ENCODE results near the gene ZFP36L1. TPM values are rescaled to one million over a fixed set of nuclear protein-coding genes. Genes with fewer than 3 reads are reported as not detected.

Gene ZFP36L1
- total RNA-seq, 1 experiment from 2014 or later, result 426 TPM

GRCh38 chr14:68771631-68772030 is 21.2 kb downstream of the ZFP36L1 start:
- H3K4me3 Mint-ChIP-seq (ENCODE audit: unreplicated experiment), result no peak overlapping the region
- DNase-seq (ENCODE audit: unreplicated experiment), result no peak
- no peak overlapping the region for H3K27ac Mint-ChIP-seq (ENCODE audit: low read depth, unreplicated experiment)
- no peaks in the 10 kb centered on the region for H3K36me3 Mint-ChIP-seq (ENCODE audit: insufficient read depth, unreplicated experiment)
- peaks cover 8% of the 10 kb centered on the region for H3K4me1 Mint-ChIP-seq (ENCODE audit: insufficient read depth, unreplicated experiment)
- POLR2A ChIA-PET, result interaction anchor here (2.0 kb wide), 1 partner anchor 10 kb away, joined by 5 read pairs; no protein-coding TSS in a partner anchor
- CTCF ChIA-PET, result interaction anchor here (0.6 kb wide), 1 partner anchor 36 kb away, joined by 4 read pairs; no protein-coding TSS in a partner anchor
- BruUV-seq (replicated peaks), result no TSS peak
- peaks cover 7% of the 10 kb centered on the region for H3K9me3 Mint-ChIP-seq (ENCODE audit: unreplicated experiment)
- H3K27me3 Mint-ChIP-seq (ENCODE audit: insufficient read depth, unreplicated experiment), result no peaks in the 10 kb centered on the region
- intact Hi-C loops (cut with micrococcal nuclease), result no loop called here
- TF ChIP-seq CTCF (IDR thresholded peaks at IDR 0.05; ENCODE audit: unreplicated experiment), result no peak

GRCh38 chr14:68770553-68771286 is 22.1 kb downstream of the ZFP36L1 start:
- no peaks in the 10 kb centered on the region for H3K27me3 Mint-ChIP-seq (ENCODE audit: insufficient read depth, unreplicated experiment)
- no peaks in the 10 kb centered on the region for H3K36me3 Mint-ChIP-seq (ENCODE audit: insufficient read depth, unreplicated experiment)
- H3K9me3 Mint-ChIP-seq (ENCODE audit: unreplicated experiment), result peaks cover 4% of the 10 kb centered on the region
- H3K27ac Mint-ChIP-seq (ENCODE audit: low read depth, unreplicated experiment), result no peak overlapping the region
- no peak overlapping the region for H3K4me3 Mint-ChIP-seq (ENCODE audit: unreplicated experiment)
- BruUV-seq (replicated peaks), result no TSS peak
- ChIA-PET POLR2A (interaction anchor here (2.0 kb wide), 1 partner anchor 11 kb away, joined by 5 read pairs; no protein-coding TSS in a partner anchor), CTCF (no interaction called here)
- intact Hi-C loops (cut with micrococcal nuclease), result no loop called here
- TF ChIP-seq CTCF (IDR thresholded peaks at IDR 0.05; ENCODE audit: unreplicated experiment), result no peak
- DNase-seq (ENCODE audit: unreplicated experiment), result no peak
- H3K4me1 Mint-ChIP-seq (ENCODE audit: insufficient read depth, unreplicated experiment), result peaks cover 8% of the 10 kb centered on the region

- ChIA-PET CTCF (no interaction called here), POLR2A (no interaction called here)
- Mint-ChIP-seq H3K4me1 (ENCODE audit: insufficient read depth, unreplicated experiment) (peaks cover 8% of the 10 kb centered on the region), H3K27me3 (ENCODE audit: insufficient read depth, unreplicated experiment) (no peaks in the 10 kb centered on the region), H3K9me3 (ENCODE audit: unreplicated experiment) (no peaks in the 10 kb centered on the region), H3K27ac (ENCODE audit: low read depth, unreplicated experiment) (no peak overlapping the region), H3K4me3 (ENCODE audit: unreplicated experiment) (no peak overlapping the region), H3K36me3 (ENCODE audit: insufficient read depth, unreplicated experiment) (no peaks in the 10 kb centered on the region)
- intact Hi-C loops (cut with micrococcal nuclease), result no loop called here
- no peak for TF ChIP-seq CTCF (IDR thresholded peaks at IDR 0.05; ENCODE audit: unreplicated experiment)
- no TSS peak for BruUV-seq (replicated peaks)
- DNase-seq (ENCODE audit: unreplicated experiment), result no peak
These were observed 22.8 kb downstream of the ZFP36L1 start for GRCh38 chr14:68770051-68770450.

- H3K36me3 Mint-ChIP-seq (ENCODE audit: insufficient read depth, unreplicated experiment), result no peaks in the 10 kb centered on the region
- DNase-seq (ENCODE audit: unreplicated experiment), result no peak
- POLR2A ChIA-PET, result interaction anchor here (1.0 kb wide), 1 partner anchor 174 kb away, joined by 3 read pairs; no protein-coding TSS in a partner anchor
- no peak for TF ChIP-seq CTCF (IDR thresholded peaks at IDR 0.05; ENCODE audit: unreplicated experiment)
- intact Hi-C loops (cut with micrococcal nuclease), result no loop called here
- CTCF ChIA-PET, result no interaction called here
- H3K4me1 Mint-ChIP-seq (ENCODE audit: insufficient read depth, unreplicated experiment), result no peaks in the 10 kb centered on the region
- H3K9me3 Mint-ChIP-seq (ENCODE audit: unreplicated experiment), result no peaks in the 10 kb centered on the region
- no TSS peak for BruUV-seq (replicated peaks)
- H3K4me3 Mint-ChIP-seq (ENCODE audit: unreplicated experiment), result no peak overlapping the region
- H3K27ac Mint-ChIP-seq (ENCODE audit: low read depth, unreplicated experiment), result no peak overlapping the region
- no peaks in the 10 kb centered on the region for H3K27me3 Mint-ChIP-seq (ENCODE audit: insufficient read depth, unreplicated experiment)
These were observed 24.6 kb downstream of the ZFP36L1 start for GRCh38 chr14:68768316-68768715.

Measured in MCF 10A (cell line).